ENCODE results near the gene TPD52L1. TPM values are rescaled to one million over a fixed set of nuclear protein-coding genes. Genes with fewer than 3 reads are reported as not detected.
A peak's percentile ranks its signal among the peaks of the same experiment; 100 is the strongest.

Gene TPD52L1
- total RNA-seq, 1 experiment from 2014 or later, result 50.6 TPM

DNA sequence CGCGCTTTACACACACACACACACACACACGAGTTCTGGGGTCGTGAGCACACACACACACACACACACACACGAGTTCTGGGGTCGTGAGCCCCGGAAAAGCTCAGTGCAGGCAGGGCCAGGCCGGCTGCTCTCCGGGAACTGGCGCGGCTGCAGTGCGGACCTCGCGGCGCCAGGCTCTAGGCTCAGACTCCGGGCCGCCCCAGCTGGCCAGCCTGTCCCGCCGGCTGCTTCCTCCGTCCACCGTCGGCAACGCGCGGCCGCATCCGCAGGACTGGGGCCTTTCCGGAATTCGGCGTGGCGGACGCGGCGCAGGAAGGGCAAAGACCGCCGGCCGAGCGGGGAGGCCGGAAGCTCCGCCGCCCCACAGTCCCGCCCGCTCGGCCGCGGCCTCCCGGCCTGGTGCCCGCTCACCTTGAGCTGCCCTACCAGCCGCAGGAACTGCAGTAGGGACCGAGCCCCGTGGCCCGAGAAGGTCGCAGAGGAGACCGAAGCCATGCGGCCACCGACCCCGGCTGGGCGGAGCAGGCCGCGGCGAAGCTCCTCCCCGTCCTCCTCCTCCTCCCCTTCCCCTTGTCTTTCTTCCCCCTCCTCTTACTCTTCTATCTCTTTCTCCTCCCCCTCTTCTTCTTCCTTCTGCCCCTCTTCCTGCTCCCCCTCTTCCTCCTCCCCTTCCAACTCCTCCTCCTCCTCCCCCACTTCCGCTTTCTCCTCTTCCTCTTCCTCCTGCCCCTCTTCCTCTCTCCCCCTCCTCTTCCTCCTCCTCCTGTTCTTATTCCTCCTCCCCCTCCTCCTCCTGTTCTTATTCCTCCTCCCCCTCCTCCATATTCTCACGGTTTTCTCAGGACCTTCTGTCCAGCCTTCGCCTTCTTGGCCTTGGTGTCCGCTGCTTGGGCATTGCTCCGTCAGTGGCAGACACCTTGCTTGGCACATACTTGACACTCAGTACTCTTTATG lies 148.1 kb downstream of the TPD52L1 start, which contains the start of gene HDDC2:
Gene HDDC2 (minus strand): TSS at position 533 of the 957 bp plus-strand sequence. CDS start 35 bp downstream, at position 498.
- CTCF ChIA-PET, result interaction anchor here (0.6 to 0.9 kb wide), 3 partner anchors 54 to 1903 kb away, joined by 3 to 8 read pairs (median 5); partner anchors contain the start of gene TPD52L1
- TF ChIP-seq, protein P1, sequence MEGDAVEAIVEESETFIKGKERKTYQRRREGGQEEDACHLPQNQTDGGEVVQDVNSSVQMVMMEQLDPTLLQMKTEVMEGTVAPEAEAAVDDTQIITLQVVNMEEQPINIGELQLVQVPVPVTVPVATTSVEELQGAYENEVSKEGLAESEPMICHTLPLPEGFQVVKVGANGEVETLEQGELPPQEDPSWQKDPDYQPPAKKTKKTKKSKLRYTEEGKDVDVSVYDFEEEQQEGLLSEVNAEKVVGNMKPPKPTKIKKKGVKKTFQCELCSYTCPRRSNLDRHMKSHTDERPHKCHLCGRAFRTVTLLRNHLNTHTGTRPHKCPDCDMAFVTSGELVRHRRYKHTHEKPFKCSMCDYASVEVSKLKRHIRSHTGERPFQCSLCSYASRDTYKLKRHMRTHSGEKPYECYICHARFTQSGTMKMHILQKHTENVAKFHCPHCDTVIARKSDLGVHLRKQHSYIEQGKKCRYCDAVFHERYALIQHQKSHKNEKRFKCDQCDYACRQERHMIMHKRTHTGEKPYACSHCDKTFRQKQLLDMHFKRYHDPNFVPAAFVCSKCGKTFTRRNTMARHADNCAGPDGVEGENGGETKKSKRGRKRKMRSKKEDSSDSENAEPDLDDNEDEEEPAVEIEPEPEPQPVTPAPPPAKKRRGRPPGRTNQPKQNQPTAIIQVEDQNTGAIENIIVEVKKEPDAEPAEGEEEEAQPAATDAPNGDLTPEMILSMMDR (IDR thresholded peaks at IDR 0.05; ENCODE audit: unreplicated experiment), result no peak
- Mint-ChIP-seq H3K9me3 (ENCODE audit: low read depth, unreplicated experiment) (peaks cover 2% of the 10 kb centered on the region), H3K36me3 (ENCODE audit: insufficient read depth, unreplicated experiment) (peaks cover 20% of the 10 kb centered on the region), H3K4me3 (ENCODE audit: low read depth, unreplicated experiment) (peak within 1 kb of the TSS; percentile 77), H3K4me1 (ENCODE audit: low read depth, unreplicated experiment) (peaks cover 20% of the 10 kb centered on the region), H3K27ac (ENCODE audit: unreplicated experiment) (peak within 1 kb of the TSS; percentile 48), H3K27me3 (ENCODE audit: unreplicated experiment) (no peaks in the 10 kb centered on the region)
- BruUV-seq (replicated peaks), result no TSS peak
- intact Hi-C loops (cut with micrococcal nuclease; ENCODE audit: unreplicated experiment), result loop anchor here (10.0 kb wide), 1 partner anchor 107 kb away; no protein-coding TSS in a partner anchor
- peak; percentile 58 for DNase-seq

DNA sequence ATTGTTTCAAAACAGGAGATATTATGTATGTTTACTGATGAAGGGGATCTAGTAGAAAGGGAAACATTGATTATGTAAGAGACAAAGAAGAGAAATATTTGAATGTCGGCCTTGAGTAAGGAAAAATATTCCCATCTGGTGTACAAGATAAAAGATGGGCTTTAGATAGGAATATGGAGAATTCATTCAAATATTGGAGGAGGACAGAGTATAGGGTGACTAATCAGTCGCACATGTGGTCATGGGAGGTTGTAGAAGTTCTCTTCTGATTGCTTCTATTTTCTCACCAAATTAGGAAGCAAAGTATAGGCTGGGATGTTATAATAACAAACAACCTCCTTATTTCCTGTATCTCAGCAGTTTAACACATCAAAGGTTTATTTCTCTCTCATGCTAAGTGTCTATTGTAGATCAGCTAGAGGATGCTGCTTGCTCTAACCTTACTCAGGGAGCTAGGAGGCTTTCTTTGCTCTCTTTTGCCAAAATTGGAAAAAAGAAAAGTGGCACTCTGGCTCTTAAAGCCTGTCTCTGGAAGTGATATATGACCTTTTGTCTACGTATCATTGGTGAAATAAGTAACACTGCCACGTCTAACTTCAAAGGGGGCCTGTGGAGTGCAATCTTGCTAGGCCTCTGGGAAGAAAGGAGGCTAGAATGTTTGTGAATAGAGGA lies 149.4 kb downstream of the TPD52L1 start:
- TF ChIP-seq, protein P1 (IDR thresholded peaks at IDR 0.05; ENCODE audit: unreplicated experiment), result no peak
- H3K27me3 Mint-ChIP-seq (ENCODE audit: unreplicated experiment), result no peaks in the 10 kb centered on the region
- peaks cover 33% of the 10 kb centered on the region for H3K4me1 Mint-ChIP-seq (ENCODE audit: low read depth, unreplicated experiment)
- peaks cover 2% of the 10 kb centered on the region for H3K9me3 Mint-ChIP-seq (ENCODE audit: low read depth, unreplicated experiment)
- peaks cover 15% of the 10 kb centered on the region for H3K36me3 Mint-ChIP-seq (ENCODE audit: insufficient read depth, unreplicated experiment)
- no peak overlapping the region for H3K27ac Mint-ChIP-seq (ENCODE audit: unreplicated experiment)
- no peak for DNase-seq
- intact Hi-C loops (cut with micrococcal nuclease; ENCODE audit: unreplicated experiment), result loop anchor here (10.0 kb wide), 1 partner anchor 108 kb away; no protein-coding TSS in a partner anchor
- CTCF ChIA-PET, result no interaction called here
- H3K4me3 Mint-ChIP-seq (ENCODE audit: low read depth, unreplicated experiment), result no peak overlapping the region
- no TSS peak for BruUV-seq (replicated peaks)

DNA sequence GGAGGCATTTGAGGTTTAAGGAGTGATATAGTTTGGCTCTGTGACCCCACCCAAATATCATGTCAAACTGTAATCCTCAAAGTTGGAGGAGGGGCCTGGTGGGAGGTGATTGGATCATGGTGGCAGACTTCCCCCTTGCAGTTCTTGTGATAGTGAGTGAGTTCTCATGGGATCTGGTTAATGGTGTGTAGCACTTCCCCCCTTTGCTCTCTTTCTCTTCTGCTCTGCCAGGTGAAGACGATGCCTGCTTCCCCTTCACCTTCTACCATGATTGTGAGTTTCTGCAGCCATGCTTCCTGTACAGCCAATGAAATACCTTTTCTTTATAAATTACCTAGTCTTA lies 149.9 kb downstream of the TPD52L1 start:
- TF ChIP-seq, protein P1 (IDR thresholded peaks at IDR 0.05; ENCODE audit: unreplicated experiment), result no peak
- Mint-ChIP-seq H3K27ac (ENCODE audit: unreplicated experiment) (no peak overlapping the region), H3K4me1 (ENCODE audit: low read depth, unreplicated experiment) (peaks cover 37% of the 10 kb centered on the region), H3K9me3 (ENCODE audit: low read depth, unreplicated experiment) (peaks cover 2% of the 10 kb centered on the region), H3K4me3 (ENCODE audit: low read depth, unreplicated experiment) (no peak overlapping the region), H3K27me3 (ENCODE audit: unreplicated experiment) (no peaks in the 10 kb centered on the region), H3K36me3 (ENCODE audit: insufficient read depth, unreplicated experiment) (peaks cover 15% of the 10 kb centered on the region)
- BruUV-seq (replicated peaks), result no TSS peak
- intact Hi-C loops (cut with micrococcal nuclease; ENCODE audit: unreplicated experiment), result loop anchor here (10.0 kb wide), 1 partner anchor 109 kb away; no protein-coding TSS in a partner anchor
- DNase-seq, result no peak
- CTCF ChIA-PET, result no interaction called here

DNA sequence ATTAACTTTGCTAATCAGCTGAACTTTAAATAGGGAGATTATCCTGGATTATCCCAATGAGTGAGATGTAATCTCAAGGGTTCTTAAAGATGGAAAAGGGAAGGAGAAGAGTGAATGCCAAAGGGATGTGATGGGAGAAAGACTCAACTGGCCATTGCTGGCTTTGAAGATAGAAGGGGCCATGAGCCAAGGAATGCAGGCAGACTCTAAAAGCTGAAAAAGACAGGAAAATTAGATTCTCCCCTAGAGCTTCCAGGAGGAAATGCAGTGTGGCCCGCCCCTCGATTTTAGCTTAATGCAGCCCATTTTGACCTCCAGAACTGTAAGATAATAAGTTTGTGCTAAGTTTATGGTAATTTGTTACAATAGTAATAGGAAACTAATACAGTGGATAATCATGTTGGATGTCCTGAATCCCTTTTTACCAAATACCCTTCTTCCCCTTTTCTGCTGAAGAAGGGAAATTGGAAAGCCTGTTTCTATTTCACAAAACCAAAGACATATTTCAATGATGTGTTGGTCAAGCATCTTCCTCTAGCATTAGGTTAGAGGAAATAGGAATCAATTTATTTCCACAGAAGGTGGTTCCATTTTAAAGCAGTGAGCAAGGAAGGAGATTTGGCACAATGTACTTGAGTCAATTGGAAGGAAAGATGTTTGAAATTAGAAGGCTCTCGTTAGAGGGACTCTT lies 151.5 kb downstream of the TPD52L1 start:
- no peak for DNase-seq
- Mint-ChIP-seq H3K27me3 (ENCODE audit: unreplicated experiment) (no peaks in the 10 kb centered on the region), H3K36me3 (ENCODE audit: insufficient read depth, unreplicated experiment) (peaks cover 15% of the 10 kb centered on the region), H3K9me3 (ENCODE audit: low read depth, unreplicated experiment) (peaks cover 2% of the 10 kb centered on the region), H3K4me1 (ENCODE audit: low read depth, unreplicated experiment) (peaks cover 29% of the 10 kb centered on the region), H3K27ac (ENCODE audit: unreplicated experiment) (no peak overlapping the region), H3K4me3 (ENCODE audit: low read depth, unreplicated experiment) (no peak overlapping the region)
- intact Hi-C loops (cut with micrococcal nuclease; ENCODE audit: unreplicated experiment), result loop anchor here (5.0 to 10.0 kb wide), 2 partner anchors 110 to 433 kb away; no protein-coding TSS in a partner anchor
- BruUV-seq (replicated peaks), result no TSS peak
- CTCF ChIA-PET, result no interaction called here
- TF ChIP-seq, protein P1 (IDR thresholded peaks at IDR 0.05; ENCODE audit: unreplicated experiment), result no peak
